SK-N-SH treated with all-trans-retinoic acid at 6 μM for 48 hours (cell line): ENCODE data around the gene LRRC56.

Source experiments
- ATAC-seq: fragments of 200-7000 bp; cut with Tn5 transposase; 3 replicates; pipeline ENCODE4 v1.9.1; 2020; ENCODE audit warnings: mild to moderate bottlenecking, moderate library complexity
- BACH2 ChIP-seq: fragments of 250-450 bp; sonication (Bioruptor Pico); IDR thresholded peaks from 2 replicates; pipeline ENCODE4 v1.9.0; 2021; ENCODE audit warnings: mild to moderate bottlenecking, borderline replicate concordance
- CREB5 ChIP-seq: fragments of 250-450 bp; sonication (Bioruptor Pico); IDR thresholded peaks from 2 replicates; pipeline ENCODE4 v1.5.1; 2020; ENCODE audit warnings: low read depth, mild to moderate bottlenecking, moderate library complexity
- CSDC2 ChIP-seq: fragments of 250-450 bp; sonication (Bioruptor Pico); IDR thresholded peaks from 2 replicates; pipeline ENCODE4 v1.5.0; 2020; ENCODE audit warnings: mild to moderate bottlenecking, moderate library complexity
- CSRNP3 ChIP-seq: fragments of 250-450 bp; sonication (Bioruptor Pico); IDR thresholded peaks from 2 replicates; pipeline ENCODE4 v1.5.1; 2021; ENCODE audit warnings: mild to moderate bottlenecking, moderate library complexity
- ESRRG ChIP-seq: fragments of 250-450 bp; sonication (Bioruptor Pico); IDR thresholded peaks from 2 replicates; pipeline ENCODE4 v1.6.1; 2021; ENCODE audit warnings: mild to moderate bottlenecking
- GLIS3 ChIP-seq: fragments of 250-450 bp; sonication (Bioruptor Pico); IDR thresholded peaks from 2 replicates; pipeline ENCODE4 v1.5.0; 2020; ENCODE audit warnings: mild to moderate bottlenecking, moderate library complexity
- PATZ1 ChIP-seq: fragments of 250-450 bp; sonication (Bioruptor Pico); IDR thresholded peaks from 2 replicates; pipeline ENCODE4 v1.8.0; 2020; ENCODE audit warnings: mild to moderate bottlenecking, moderate library complexity, borderline replicate concordance
- POU6F1 ChIP-seq: fragments of 250-450 bp; sonication (Bioruptor Pico); IDR thresholded peaks from 2 replicates; pipeline ENCODE4 v1.8.0; 2021; ENCODE audit warnings: low read depth, mild to moderate bottlenecking, moderate library complexity, borderline replicate concordance
- SNAI2 ChIP-seq: fragments of 250-450 bp; sonication (Bioruptor Pico); IDR thresholded peaks from 2 replicates; pipeline ENCODE4 v1.5.0; 2020; ENCODE audit warnings: mild to moderate bottlenecking, moderate library complexity
- TOX ChIP-seq: fragments of 250-450 bp; sonication (Bioruptor Pico); IDR thresholded peaks from 2 replicates; pipeline ENCODE4 v1.8.0; 2021; ENCODE audit warnings: mild to moderate bottlenecking, moderate library complexity, borderline replicate concordance
- TSHZ2 ChIP-seq: fragments of 250-450 bp; sonication (Bioruptor Pico); IDR thresholded peaks from 2 replicates; pipeline ENCODE4 v1.5.0; 2020; ENCODE audit warnings: mild to moderate bottlenecking, moderate library complexity
- ZC3H10 ChIP-seq: fragments of 250-450 bp; sonication (Bioruptor Pico); IDR thresholded peaks from 2 replicates; pipeline ENCODE4 v1.5.1; 2021; ENCODE audit warnings: mild to moderate bottlenecking, moderate library complexity
- ZFP3 ChIP-seq: fragments of 250-450 bp; sonication (Bioruptor Pico); IDR thresholded peaks from 2 replicates; pipeline ENCODE4 v1.5.0; 2020; ENCODE audit warnings: mild to moderate bottlenecking, moderate library complexity
- ZFP30 ChIP-seq: fragments of 450-650 bp; formaldehyde crosslinking; IDR thresholded peaks from 2 replicates; pipeline ENCODE4 v1.5.0; 2022; ENCODE audit warnings: mild to moderate bottlenecking, moderate library complexity
- ZNF565 ChIP-seq: fragments of 450-650 bp; formaldehyde crosslinking; conservative IDR thresholded peaks from 2 replicates; pipeline ENCODE4 v1.5.0; 2020; ENCODE audit warnings: low read depth, mild to moderate bottlenecking, moderate library complexity
- ZNF70 ChIP-seq: fragments of 450-650 bp; formaldehyde crosslinking; IDR thresholded peaks from 2 replicates; pipeline ENCODE4 v1.5.0; 2020; ENCODE audit warnings: mild to moderate bottlenecking, moderate library complexity
- ZNF8 ChIP-seq: fragments of 450-650 bp; formaldehyde crosslinking; IDR thresholded peaks from 2 replicates; pipeline ENCODE4 v1.5.0; 2020; ENCODE audit warnings: mild to moderate bottlenecking, moderate library complexity

The LRRC56 gene

GRCh38 chr11:494761-495536 is 42.4 kb upstream of the LRRC56 start (continued):
- TF ChIP-seq BACH2 (CRISPR knock-in tag): no peak
- TF ChIP-seq POU6F1: no peak
- no peak for TF ChIP-seq ZNF565 (CRISPR knock-in tag)
- TF ChIP-seq ESRRG (CRISPR knock-in tag): no peak
- TF ChIP-seq CSDC2 (CRISPR knock-in tag): no peak

GRCh38 chr11:495537-495931 is 41.8 kb upstream of the LRRC56 start:
- no peak for ATAC-seq
- TF ChIP-seq CREB5: no peak

GRCh38 chr11:496834-497564 is 40.3 kb upstream of the LRRC56 start:
- TF ChIP-seq ZNF70 (CRISPR knock-in tag) (no peak), ZFP30 (CRISPR knock-in tag) (no peak), TSHZ2 (CRISPR knock-in tag) (no peak), ESRRG (CRISPR knock-in tag) (no peak), CSRNP3 (CRISPR knock-in tag) (no peak), PATZ1 (no peak), ZC3H10 (no peak), TOX (CRISPR knock-in tag) (no peak)
- ATAC-seq: no peak

- TF ChIP-seq ZNF70 (CRISPR knock-in tag): no peak
- no peak for TF ChIP-seq CREB5
- TF ChIP-seq ESRRG (CRISPR knock-in tag): no peak
- TF ChIP-seq ZFP3 (CRISPR knock-in tag): no peak
- TF ChIP-seq SNAI2 (CRISPR knock-in tag): no peak
- no peak for TF ChIP-seq CSDC2 (CRISPR knock-in tag)
- no peak for TF ChIP-seq GLIS3 (CRISPR knock-in tag)
- TF ChIP-seq BACH2 (CRISPR knock-in tag): no peak
- TF ChIP-seq ZNF8: no peak
- ATAC-seq: no peak
These were observed 39.6 kb upstream of the LRRC56 start for GRCh38 chr11:497565-498296.
